Caco-2 (cell line): ENCODE measurements around the gene GSK3B. TPM values are rescaled to one million over a fixed set of nuclear protein-coding genes. Genes with fewer than 3 reads are reported as not detected.

ENCODE experiments used
- BruUV-seq: library from RNA; stranded (reverse); fragments of 400-500 nt; replicated peaks from 2 replicates; lab custom pipeline; 2021; lab: Mats Ljungman, UMichigan
- CTCF ChIA-PET: fragments of 300-600 bp; sonication (Branson Sonifier 250); formaldehyde crosslinking; loops from one replicate; lab custom pipeline; 2022; ENCODE audit warnings: antibody characterized with exemption; lab: Charles Lee
- POLR2A ChIA-PET: fragments of 300-600 bp; sonication (Branson Sonifier 250); formaldehyde crosslinking; loops from one replicate; lab custom pipeline; 2022; ENCODE audit warnings: antibody characterized with exemption; lab: Charles Lee
- DNase-seq, 2 experiments: peaks; one replicate each; pipeline versions ENCODE4 v3.0.0 to v3.0.0-alpha.2; 2020 to 2022
- H3K27me3 ChIP-seq: replicated peaks from 2 replicates; pipeline ENCODE4 v1.6.0; 2011; ENCODE audit warnings: low read length; ENCODE audit not compliant: control insufficient read depth, insufficient read depth
- H3K36me3 ChIP-seq: 2 replicates; pipeline ENCODE4 v1.5.1; 2011; ENCODE audit warnings: low read length; ENCODE audit not compliant: control insufficient read depth, insufficient read depth
- H3K4me1 ChIP-seq: fragments of 250-450 bp; sonication (Bioruptor Pico); 2 replicates; pipeline ENCODE4 v1.5.1; 2020; ENCODE audit warnings: mild to moderate bottlenecking
- H3K4me3 ChIP-seq: 2 replicates; pipeline ENCODE4 v1.5.1; 2011; ENCODE audit warnings: low read depth, mild to moderate bottlenecking, control low read depth, low read length
- H3K9me3 ChIP-seq: fragments of 250-450 bp; sonication (Bioruptor Pico); 2 replicates; pipeline ENCODE4 v1.5.1; 2020; ENCODE audit warnings: mild to moderate bottlenecking, moderate library complexity
- H3K27ac Mint-ChIP-seq: one replicate; pipeline ENCODE4 v1.8.0; 2022; ENCODE audit warnings: mixed read lengths; ENCODE audit not compliant: unreplicated experiment
- H3K27me3 Mint-ChIP-seq: one replicate; pipeline ENCODE4 v1.8.0; 2022; ENCODE audit warnings: mixed read lengths; ENCODE audit not compliant: insufficient read depth, unreplicated experiment
- H3K36me3 Mint-ChIP-seq: one replicate; pipeline ENCODE4 v1.8.0; 2022; ENCODE audit warnings: mild to moderate bottlenecking, mixed read lengths; ENCODE audit not compliant: insufficient read depth, unreplicated experiment
- H3K4me1 Mint-ChIP-seq: one replicate; pipeline ENCODE4 v1.8.0; 2022; ENCODE audit warnings: low read depth, mixed read lengths; ENCODE audit not compliant: unreplicated experiment
- H3K4me3 Mint-ChIP-seq: one replicate; pipeline ENCODE4 v1.8.0; 2022; ENCODE audit warnings: mild to moderate bottlenecking, moderate library complexity, mixed read lengths; ENCODE audit not compliant: unreplicated experiment
- H3K9me3 Mint-ChIP-seq: one replicate; pipeline ENCODE4 v1.8.0; 2022; ENCODE audit warnings: mixed read lengths; ENCODE audit not compliant: unreplicated experiment
- intact Hi-C: fragments of 100-400 bp; cut with micrococcal nuclease; formaldehyde crosslinking; loops from one replicate; pipeline ENCODE4 v1.10.0; 2022; ENCODE audit not compliant: unreplicated experiment
- total RNA-seq: library from RNA; stranded (reverse); gene quantifications from 2 replicates; pipeline ENCODE4 v1.2.3, GENCODE V29; 2022
- TF ChIP-seq, protein P1 (sequence below), 2 experiments: fragments of 200-600 bp in 1 of 2; IDR thresholded peaks; 1 replicate in 1 of 2; 2 replicates in 1 of 2; pipeline versions ENCODE4 v1.5.1 to v1.8.0; 2011 to 2022; ENCODE audit warnings: antibody characterized with exemption in 1 of 2, control low read depth in 1 of 2, inconsistent platforms in 1 of 2, low read depth in 1 of 2, low read length in 1 of 2, mild to moderate bottlenecking in 1 of 2, moderate library complexity in 1 of 2; ENCODE audit not compliant: insufficient read depth in 1 of 2, severe bottlenecking in 1 of 2, unreplicated experiment in 1 of 2

The GSK3B gene
- total RNA-seq, 1 experiment from 2014 or later: 55.2 TPM

DNA sequence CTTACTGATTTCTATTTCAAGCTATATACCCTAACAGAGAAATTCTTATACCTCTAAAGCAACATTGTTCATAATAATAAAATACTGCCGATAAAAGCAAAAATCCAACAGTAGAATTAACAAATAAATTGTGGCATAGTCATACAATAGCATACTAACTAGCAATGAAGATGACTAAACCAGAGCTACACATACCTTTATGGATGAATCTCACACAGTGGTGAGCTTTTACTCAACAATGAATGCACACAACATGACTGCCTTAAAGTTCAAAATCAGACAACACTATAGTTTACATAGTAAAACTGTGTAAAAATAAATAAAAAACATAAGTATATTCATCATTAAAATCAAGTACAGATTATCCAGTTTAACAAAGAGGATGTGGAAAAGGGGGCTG lies 213.3 kb downstream of the GSK3B start:
- intact Hi-C loops: loop anchor here (10.0 kb wide), 1 partner anchor 166 kb away; no protein-coding TSS in a partner anchor
- POLR2A ChIA-PET: no interaction called here
- Mint-ChIP-seq H3K36me3 (peaks cover 6% of the 10 kb centered on the region), H3K4me3 (no peak overlapping the region), H3K4me1 (peaks cover 7% of the 10 kb centered on the region), H3K27ac (no peak overlapping the region), H3K9me3 (no peaks in the 10 kb centered on the region), H3K27me3 (no peaks in the 10 kb centered on the region)
- Histone ChIP-seq H3K36me3 (no peaks in the 10 kb centered on the region), H3K4me1 (no peaks in the 10 kb centered on the region), H3K27me3 (no peaks in the 10 kb centered on the region), H3K4me3 (no peak overlapping the region), H3K9me3 (no peaks in the 10 kb centered on the region)
- DNase-seq: no peak
- TF ChIP-seq, protein P1, sequence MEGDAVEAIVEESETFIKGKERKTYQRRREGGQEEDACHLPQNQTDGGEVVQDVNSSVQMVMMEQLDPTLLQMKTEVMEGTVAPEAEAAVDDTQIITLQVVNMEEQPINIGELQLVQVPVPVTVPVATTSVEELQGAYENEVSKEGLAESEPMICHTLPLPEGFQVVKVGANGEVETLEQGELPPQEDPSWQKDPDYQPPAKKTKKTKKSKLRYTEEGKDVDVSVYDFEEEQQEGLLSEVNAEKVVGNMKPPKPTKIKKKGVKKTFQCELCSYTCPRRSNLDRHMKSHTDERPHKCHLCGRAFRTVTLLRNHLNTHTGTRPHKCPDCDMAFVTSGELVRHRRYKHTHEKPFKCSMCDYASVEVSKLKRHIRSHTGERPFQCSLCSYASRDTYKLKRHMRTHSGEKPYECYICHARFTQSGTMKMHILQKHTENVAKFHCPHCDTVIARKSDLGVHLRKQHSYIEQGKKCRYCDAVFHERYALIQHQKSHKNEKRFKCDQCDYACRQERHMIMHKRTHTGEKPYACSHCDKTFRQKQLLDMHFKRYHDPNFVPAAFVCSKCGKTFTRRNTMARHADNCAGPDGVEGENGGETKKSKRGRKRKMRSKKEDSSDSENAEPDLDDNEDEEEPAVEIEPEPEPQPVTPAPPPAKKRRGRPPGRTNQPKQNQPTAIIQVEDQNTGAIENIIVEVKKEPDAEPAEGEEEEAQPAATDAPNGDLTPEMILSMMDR (IDR thresholded peaks at IDR 0.05; ENCODE audit: insufficient read depth in 1 of 2, low read depth in 1 of 2, low read length in 1 of 2, severe bottlenecking in 1 of 2, unreplicated experiment in 1 of 2): no peak
- no TSS peak for BruUV-seq
- CTCF ChIA-PET: no interaction called here

GRCh38 chr3:119873646-119874045 lies 220.6 kb downstream of the GSK3B start:
- no peak for DNase-seq
- no peak overlapping the region for H3K4me3 ChIP-seq
- H3K4me1 Mint-ChIP-seq: no peaks in the 10 kb centered on the region
- H3K36me3 Mint-ChIP-seq: peaks cover 5% of the 10 kb centered on the region
- H3K27me3 ChIP-seq: no peaks in the 10 kb centered on the region
- no peak overlapping the region for H3K27ac Mint-ChIP-seq
- H3K9me3 Mint-ChIP-seq: no peaks in the 10 kb centered on the region
- H3K9me3 ChIP-seq: no peaks in the 10 kb centered on the region
- H3K27me3 Mint-ChIP-seq: no peaks in the 10 kb centered on the region
- POLR2A ChIA-PET: no interaction called here
- H3K36me3 ChIP-seq: no peaks in the 10 kb centered on the region
- TF ChIP-seq, protein P1 (IDR thresholded peaks at IDR 0.05; ENCODE audit: insufficient read depth in 1 of 2, low read depth in 1 of 2, low read length in 1 of 2, severe bottlenecking in 1 of 2, unreplicated experiment in 1 of 2): no peak
- no peak overlapping the region for H3K4me3 Mint-ChIP-seq
- no peaks in the 10 kb centered on the region for H3K4me1 ChIP-seq
- CTCF ChIA-PET: no interaction called here
- intact Hi-C loops: no loop called here
- no TSS peak for BruUV-seq

- peaks cover 5% of the 10 kb centered on the region for H3K36me3 Mint-ChIP-seq
- no peak for DNase-seq
- H3K4me1 ChIP-seq: no peaks in the 10 kb centered on the region
- H3K36me3 ChIP-seq: no peaks in the 10 kb centered on the region
- no peak overlapping the region for H3K4me3 Mint-ChIP-seq
- TF ChIP-seq, protein P1 (IDR thresholded peaks at IDR 0.05; ENCODE audit: insufficient read depth in 1 of 2, low read depth in 1 of 2, low read length in 1 of 2, severe bottlenecking in 1 of 2, unreplicated experiment in 1 of 2): no peak
- no TSS peak for BruUV-seq
- H3K4me1 Mint-ChIP-seq: no peaks in the 10 kb centered on the region
- no peaks in the 10 kb centered on the region for H3K27me3 Mint-ChIP-seq
- intact Hi-C loops: no loop called here
- no peaks in the 10 kb centered on the region for H3K9me3 ChIP-seq
- H3K4me3 ChIP-seq: no peak overlapping the region
- H3K27me3 ChIP-seq: no peaks in the 10 kb centered on the region
- POLR2A ChIA-PET: no interaction called here
- CTCF ChIA-PET: no interaction called here
- no peak overlapping the region for H3K27ac Mint-ChIP-seq
- no peaks in the 10 kb centered on the region for H3K9me3 Mint-ChIP-seq
These were observed 221.5 kb downstream of the GSK3B start for GRCh38 chr3:119872773-119873172.
